Measurements from ENCODE around the gene PLCG2. TPM values are rescaled to one million over a fixed set of nuclear protein-coding genes. Genes with fewer than 3 reads are reported as not detected.

The PLCG2 gene
- total and polyA plus RNA-seq, 7 donors, result 1.6 to 24.8 (median 3.6) TPM

DNA sequence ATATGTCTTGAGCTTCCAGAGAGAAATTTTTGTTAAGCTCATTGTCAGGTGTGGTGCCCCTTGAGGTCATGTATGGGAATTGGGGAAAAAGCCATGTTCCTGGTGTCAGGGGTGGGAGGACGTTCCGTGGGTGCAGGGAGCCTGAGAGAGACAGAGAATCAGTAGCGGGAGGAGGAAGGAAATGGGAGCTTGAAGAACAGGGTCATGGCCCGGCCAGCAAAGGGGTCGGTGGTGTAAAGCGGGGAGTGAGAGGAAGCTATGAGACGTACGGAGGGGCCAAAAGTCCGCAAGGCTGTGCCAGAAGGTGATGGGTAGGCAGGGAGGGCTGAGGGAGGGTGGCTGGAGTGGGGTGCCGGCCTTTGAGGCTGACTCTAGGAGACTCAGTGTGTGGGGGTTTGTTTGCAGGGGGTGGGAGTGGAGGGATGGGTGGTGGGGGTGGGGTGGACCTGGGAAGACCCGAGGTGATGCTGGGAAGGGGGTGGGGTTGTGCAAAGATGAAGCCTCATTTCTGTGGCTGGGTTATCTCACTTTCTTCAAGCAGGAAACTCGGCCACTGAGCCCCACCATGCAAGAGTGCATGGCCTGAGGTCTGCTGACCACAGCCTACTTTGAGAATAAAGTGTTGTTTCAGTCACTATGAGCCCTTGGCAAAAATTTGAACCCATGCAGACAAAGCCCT lies 63.6 kb downstream of the PLCG2 start:
- Histone ChIP-seq H3K27ac (no peak overlapping the region), H3K36me3 (no peaks in the 10 kb centered on the region), H3K27me3 (peaks cover 0 to 4% (median 0%) of the 10 kb centered on the region in 3 donors), H3K9me3 (peaks cover 0 to 5% (median 0%) of the 10 kb centered on the region in 4 donors), H3K4me3 (no peak overlapping the region), H3K4me1 (no peaks in the 10 kb centered on the region)
- TF ChIP-seq EP300 (IDR thresholded peaks at IDR 0.05) (no peak), CTCF (IDR thresholded peaks at IDR 0.05) (no peak), POLR2AphosphoS5 (IDR thresholded peaks at IDR 0.05) (no peak), POLR2A (IDR thresholded peaks at IDR 0.05) (no peak)
- intact Hi-C loops (cut with DNase I), result no loop called here
- WGBS, 2 donors, result 41% methylated on average over 12 of the region's 12 CpGs
- no peak for DNase-seq

DNA sequence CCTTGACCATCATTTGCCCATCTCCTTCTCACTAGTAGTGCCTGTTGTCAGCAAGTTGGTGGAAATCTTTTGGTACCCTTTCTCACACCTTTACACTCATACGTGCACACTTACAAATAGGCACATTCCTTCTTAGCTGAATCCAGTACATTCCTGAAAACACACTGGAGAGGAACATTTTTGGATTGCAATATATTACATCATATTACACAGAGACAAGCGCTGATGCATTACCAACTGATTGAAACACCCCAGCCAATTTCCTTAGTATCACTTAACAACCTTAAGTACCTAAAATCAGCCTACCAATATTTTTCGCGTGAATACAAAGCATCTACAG lies 64.1 kb downstream of the PLCG2 start:
- Histone ChIP-seq H3K27me3 (peaks cover 0 to 4% (median 0%) of the 10 kb centered on the region in 3 donors), H3K4me1 (no peaks in the 10 kb centered on the region), H3K9me3 (peaks cover 0 to 5% (median 0%) of the 10 kb centered on the region in 4 donors), H3K4me3 (no peak overlapping the region), H3K27ac (no peak overlapping the region), H3K36me3 (no peaks in the 10 kb centered on the region)
- DNase-seq, result no peak
- intact Hi-C loops (cut with DNase I), result no loop called here
- TF ChIP-seq POLR2AphosphoS5 (IDR thresholded peaks at IDR 0.05) (no peak), EP300 (IDR thresholded peaks at IDR 0.05) (no peak), POLR2A (IDR thresholded peaks at IDR 0.05) (no peak), CTCF (IDR thresholded peaks at IDR 0.05) (no peak)
- WGBS, 2 donors, result 69 to 89% methylated on average over 4 of the region's 4 CpGs

DNA sequence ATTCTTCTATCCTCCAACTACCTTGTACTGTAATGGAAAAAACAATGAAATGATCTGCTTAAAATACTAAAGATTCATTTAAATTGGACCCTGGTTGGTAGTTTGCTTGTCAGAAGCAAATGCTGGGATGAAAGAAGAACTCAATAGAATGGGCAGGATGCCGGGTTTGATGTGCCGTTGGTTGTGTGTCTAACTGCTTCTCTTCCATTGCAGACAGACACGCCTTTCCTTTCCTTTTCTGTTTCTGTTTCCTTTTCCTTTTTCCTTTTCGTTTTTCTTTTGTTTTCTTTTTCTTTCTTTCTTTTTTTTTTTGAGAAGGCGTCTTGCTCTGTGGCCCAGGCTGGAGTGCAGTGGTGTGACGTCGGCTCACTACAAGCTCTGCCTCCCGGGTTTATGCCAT lies 64.6 kb downstream of the PLCG2 start:
- peaks cover 0 to 5% (median 0%) of the 10 kb centered on the region in 4 donors for H3K9me3 ChIP-seq
- WGBS, 2 donors, result 70 to 78% methylated on average over 8 of the region's 8 CpGs
- intact Hi-C loops (cut with DNase I), result no loop called here

DNA sequence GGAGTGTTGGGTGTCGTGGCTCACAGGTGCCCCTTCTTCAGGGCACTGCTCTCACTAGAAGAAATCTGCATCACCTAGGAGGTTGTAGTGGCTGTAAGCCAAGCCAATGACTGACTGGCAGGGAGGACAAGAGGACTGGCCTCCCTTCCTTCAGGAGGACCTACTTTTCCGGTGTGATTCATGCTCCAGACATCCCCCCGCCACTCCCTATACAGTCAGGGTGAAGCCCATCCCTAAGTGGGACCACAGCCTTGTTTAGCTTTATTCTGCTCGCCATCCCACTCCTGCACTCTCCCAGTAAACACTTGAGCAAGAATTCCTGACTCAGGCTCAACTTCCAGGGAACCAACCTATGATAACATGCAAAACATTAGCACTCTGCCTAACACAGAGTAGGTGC lies 67.0 kb downstream of the PLCG2 start:
- Histone ChIP-seq H3K36me3 (no peaks in the 10 kb centered on the region), H3K9me3 (peaks cover 0 to 5% (median 0%) of the 10 kb centered on the region in 4 donors), H3K4me3 (no peak overlapping the region), H3K27ac (no peak overlapping the region), H3K27me3 (peaks cover 0 to 4% (median 0%) of the 10 kb centered on the region in 3 donors), H3K4me1 (no peaks in the 10 kb centered on the region)
- intact Hi-C loops (cut with DNase I), result no loop called here
- DNase-seq, result no peak
- TF ChIP-seq POLR2AphosphoS5 (IDR thresholded peaks at IDR 0.05) (no peak), POLR2A (IDR thresholded peaks at IDR 0.05) (no peak)
- 67 to 86% methylated on average over 4 of the region's 4 CpGs for WGBS, 2 donors

More for the DNA sequence above, 64.6 kb downstream of the PLCG2 start:
- H3K4me1 ChIP-seq, result no peaks in the 10 kb centered on the region
- no peak overlapping the region for H3K4me3 ChIP-seq
- TF ChIP-seq CTCF (IDR thresholded peaks at IDR 0.05) (no peak), EP300 (IDR thresholded peaks at IDR 0.05) (no peak), POLR2AphosphoS5 (IDR thresholded peaks at IDR 0.05) (no peak), POLR2A (IDR thresholded peaks at IDR 0.05) (no peak)
- H3K27me3 ChIP-seq, result peaks cover 0 to 4% (median 0%) of the 10 kb centered on the region in 3 donors
- H3K27ac ChIP-seq, result no peak overlapping the region
- no peaks in the 10 kb centered on the region for H3K36me3 ChIP-seq
- no peak for DNase-seq

DNA sequence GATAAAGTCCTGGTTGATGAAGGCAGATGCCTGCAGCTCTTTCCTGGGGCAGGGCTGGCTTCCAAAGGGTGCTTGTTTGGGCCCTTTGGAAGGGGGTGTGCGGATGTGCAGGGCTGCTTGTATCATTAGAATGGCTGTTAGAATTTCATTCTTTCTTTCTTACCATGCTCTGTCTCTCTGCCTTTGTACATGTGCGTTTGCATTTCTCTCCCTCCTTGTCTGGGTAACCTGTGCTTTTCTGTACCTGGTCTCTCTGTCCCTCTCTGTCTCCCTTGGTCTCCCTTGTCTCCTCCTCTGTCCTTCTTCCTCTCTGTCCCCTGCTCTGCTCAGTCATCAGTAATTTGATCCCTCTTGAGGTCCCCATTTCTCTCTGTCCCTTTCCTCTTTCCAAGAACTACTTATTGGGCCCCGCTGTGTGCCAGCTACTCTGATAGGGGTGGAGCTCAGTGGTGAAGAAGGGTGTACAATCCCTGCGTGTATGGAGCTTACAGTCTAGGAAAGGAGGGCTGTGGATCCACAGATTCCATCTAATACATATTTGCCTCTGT lies 69.3 kb downstream of the PLCG2 start:
- DNase-seq, result no peak
- Histone ChIP-seq H3K9me3 (peaks cover 0 to 5% (median 0%) of the 10 kb centered on the region in 4 donors), H3K4me1 (no peaks in the 10 kb centered on the region), H3K4me3 (no peak overlapping the region), H3K27ac (no peak overlapping the region), H3K36me3 (no peaks in the 10 kb centered on the region), H3K27me3 (peaks cover 0 to 4% (median 0%) of the 10 kb centered on the region in 3 donors)
- intact Hi-C loops (cut with DNase I), result no loop called here
- TF ChIP-seq POLR2AphosphoS5 (IDR thresholded peaks at IDR 0.05) (no peak), EP300 (IDR thresholded peaks at IDR 0.05) (no peak), CTCF (IDR thresholded peaks at IDR 0.05) (no peak), POLR2A (IDR thresholded peaks at IDR 0.05) (no peak)
- 76 to 79% methylated on average over 4 of the region's 4 CpGs for WGBS, 2 donors
